Activated B cell treated with CpG ODN at 0.5 μM for 24 hours (primary cell): ENCODE results near the gene SELENOH. TPM values are rescaled to one million over a fixed set of nuclear protein-coding genes. Genes with fewer than 3 reads are reported as not detected.

Experiments used
- ATAC-seq: fragments of 200-7000 bp; cut with Tn5 transposase; one replicate; pipeline ENCODE4 v1.10.0; 2021; ENCODE audit warnings: low read depth, mild to moderate bottlenecking, moderate library complexity
- CTCF ChIA-PET: fragments of 350-600 bp; sonication (Branson Sonifier 250); formaldehyde crosslinking; loops from one replicate; lab custom pipeline; 2021; ENCODE audit warnings: antibody characterized with exemption; lab: Charles Lee
- POLR2A ChIA-PET: fragments of 350-600 bp; sonication (Branson Sonifier 250); formaldehyde crosslinking; loops from one replicate; lab custom pipeline; 2021; ENCODE audit warnings: antibody characterized with exemption; lab: Charles Lee
- DNase-seq: peaks from one replicate; pipeline ENCODE4 v3.0.0; 2022
- H3K27ac Mint-ChIP-seq: one replicate; pipeline ENCODE4 v1.8.0; 2020; ENCODE audit warnings: mixed read lengths
- H3K27me3 Mint-ChIP-seq: one replicate; pipeline ENCODE4 v1.8.0; 2021; ENCODE audit warnings: mixed read lengths
- H3K36me3 Mint-ChIP-seq: one replicate; pipeline ENCODE4 v1.8.0; 2021; ENCODE audit warnings: low read depth, mixed read lengths
- H3K4me1 Mint-ChIP-seq: one replicate; pipeline ENCODE4 v1.8.0; 2021; ENCODE audit warnings: mixed read lengths
- H3K4me3 Mint-ChIP-seq: one replicate; pipeline ENCODE4 v1.8.0; 2020; ENCODE audit warnings: mild to moderate bottlenecking, mixed read lengths
- H3K9me3 Mint-ChIP-seq: one replicate; pipeline ENCODE4 v1.8.0; 2020; ENCODE audit warnings: mixed read lengths
- intact Hi-C: fragments of 100-400 bp; cut with micrococcal nuclease; formaldehyde crosslinking; loops from one replicate; pipeline ENCODE4 v1.15.1; 2024
- total RNA-seq: library from RNA; stranded (reverse); gene quantifications from 2 replicates; pipeline ENCODE4 v1.2.3, GENCODE V29; 2022
- TF ChIP-seq, protein P1 (sequence below): fragments of 200-600 bp; IDR thresholded peaks from one replicate; pipeline ENCODE4 v1.8.0; 2022; ENCODE audit warnings: antibody characterized with exemption, mild to moderate bottlenecking

SELENOH gene
- total RNA-seq = 210 and 224 TPM in 2 replicates

GRCh38 chr11:57741132-57742086 lies at the start of gene SELENOH:
SELENOH (plus strand) TSS chr11:57741491; CDS start chr11:57741596, 105 bp downstream.
- Mint-ChIP-seq H3K4me3 (peak within 1 kb of the TSS; percentile 96), H3K27ac (peak within 1 kb of the TSS; percentile 98), H3K27me3 (no peaks in the 10 kb centered on the region), H3K4me1 (peaks cover 30% of the 10 kb centered on the region), H3K36me3 (peaks cover 78% of the 10 kb centered on the region), H3K9me3 (no peaks in the 10 kb centered on the region)
- TF ChIP-seq, protein P1, sequence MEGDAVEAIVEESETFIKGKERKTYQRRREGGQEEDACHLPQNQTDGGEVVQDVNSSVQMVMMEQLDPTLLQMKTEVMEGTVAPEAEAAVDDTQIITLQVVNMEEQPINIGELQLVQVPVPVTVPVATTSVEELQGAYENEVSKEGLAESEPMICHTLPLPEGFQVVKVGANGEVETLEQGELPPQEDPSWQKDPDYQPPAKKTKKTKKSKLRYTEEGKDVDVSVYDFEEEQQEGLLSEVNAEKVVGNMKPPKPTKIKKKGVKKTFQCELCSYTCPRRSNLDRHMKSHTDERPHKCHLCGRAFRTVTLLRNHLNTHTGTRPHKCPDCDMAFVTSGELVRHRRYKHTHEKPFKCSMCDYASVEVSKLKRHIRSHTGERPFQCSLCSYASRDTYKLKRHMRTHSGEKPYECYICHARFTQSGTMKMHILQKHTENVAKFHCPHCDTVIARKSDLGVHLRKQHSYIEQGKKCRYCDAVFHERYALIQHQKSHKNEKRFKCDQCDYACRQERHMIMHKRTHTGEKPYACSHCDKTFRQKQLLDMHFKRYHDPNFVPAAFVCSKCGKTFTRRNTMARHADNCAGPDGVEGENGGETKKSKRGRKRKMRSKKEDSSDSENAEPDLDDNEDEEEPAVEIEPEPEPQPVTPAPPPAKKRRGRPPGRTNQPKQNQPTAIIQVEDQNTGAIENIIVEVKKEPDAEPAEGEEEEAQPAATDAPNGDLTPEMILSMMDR = no peak
- DNase-seq (peak; percentile 84), ATAC-seq (peak; percentile 90)
- ChIA-PET CTCF (interaction anchor here (1.4 to 3.8 kb wide), 3 partner anchors 10 to 59 kb away, joined by 5 to 21 read pairs (median 10); partner anchors contain the start of genes BTBD18, MED19 and TMX2), POLR2A (interaction anchor here (0.7 to 2.9 kb wide), 26 partner anchors 9 to 836 kb away, joined by 3 to 62 read pairs (median 6); partner anchors contain the start of genes BTBD18, CTNND1, MED19 and SSRP1)
- intact Hi-C loops = loop anchor here (1.0 to 5.0 kb wide), 10 partner anchors 10 to 404 kb away; partner anchors contain the start of genes BTBD18, CTNND1, MED19 and P2RX3

- ChIA-PET POLR2A (no interaction called here), CTCF (no interaction called here)
- TF ChIP-seq, protein P1 = no peak
- H3K36me3 Mint-ChIP-seq = peaks cover 84% of the 10 kb centered on the region
- intact Hi-C loops = no loop called here
- DNase-seq = no peak
- H3K4me3 Mint-ChIP-seq = no peak overlapping the region
- no peak overlapping the region for H3K27ac Mint-ChIP-seq
- no peak for ATAC-seq
- no peaks in the 10 kb centered on the region for H3K9me3 Mint-ChIP-seq
- H3K4me1 Mint-ChIP-seq = no peaks in the 10 kb centered on the region
- H3K27me3 Mint-ChIP-seq = no peaks in the 10 kb centered on the region
Observed at GRCh38 chr11:57698843-57699365, 42.4 kb upstream of the SELENOH start.

DNA sequence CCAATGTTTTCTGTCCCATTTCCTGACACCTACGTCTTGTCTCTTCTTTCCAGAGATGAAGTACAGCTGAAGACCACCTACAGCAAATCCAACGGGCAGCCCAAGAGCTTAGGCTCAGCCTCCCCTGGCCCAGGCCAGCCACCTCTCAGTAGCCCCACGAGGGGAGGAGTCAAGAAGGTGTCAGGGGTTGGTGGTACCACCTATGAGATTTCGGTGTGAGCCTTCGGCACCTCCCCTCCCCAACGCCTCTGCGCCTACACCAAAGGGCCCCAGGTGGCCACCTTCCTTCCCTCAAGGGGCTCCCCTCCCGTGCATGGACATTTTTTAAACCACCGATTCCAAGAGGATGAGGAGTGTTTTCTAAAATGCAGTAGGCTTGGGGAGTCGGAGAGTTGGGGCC lies 41.5 kb upstream of the SELENOH start:
- Mint-ChIP-seq H3K4me1 (no peaks in the 10 kb centered on the region), H3K9me3 (no peaks in the 10 kb centered on the region), H3K27ac (no peak overlapping the region), H3K4me3 (no peak overlapping the region), H3K36me3 (peaks cover 87% of the 10 kb centered on the region), H3K27me3 (no peaks in the 10 kb centered on the region)
- DNase-seq (no peak), ATAC-seq (no peak)
- TF ChIP-seq, protein P1 = no peak
- intact Hi-C loops = no loop called here
- CTCF ChIA-PET = no interaction called here
- POLR2A ChIA-PET = no interaction called here

DNA sequence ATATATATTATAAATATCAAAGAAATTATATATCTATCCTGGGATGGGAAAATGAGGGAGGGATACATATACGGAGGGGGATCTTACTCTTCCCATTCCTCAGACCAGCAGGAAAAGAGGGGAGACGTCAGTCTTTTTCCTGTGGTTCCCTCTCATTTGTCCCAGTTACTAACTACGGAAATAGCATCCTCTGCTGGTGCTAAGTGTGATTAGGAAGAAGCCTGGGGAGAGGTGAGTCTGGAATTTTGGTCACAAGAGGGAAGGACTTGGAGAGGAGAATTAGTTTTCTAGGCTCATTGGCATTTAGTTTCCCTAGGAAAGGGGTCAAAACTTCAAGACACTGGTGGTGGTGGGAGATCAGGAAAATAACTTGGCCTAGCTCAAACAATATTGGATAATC lies 40.9 kb upstream of the SELENOH start:
- no peak overlapping the region for H3K27ac Mint-ChIP-seq
- ATAC-seq (no peak), DNase-seq (no peak)
- H3K4me3 Mint-ChIP-seq = no peak overlapping the region
- no peaks in the 10 kb centered on the region for H3K9me3 Mint-ChIP-seq
- peaks cover 84% of the 10 kb centered on the region for H3K36me3 Mint-ChIP-seq
- ChIA-PET CTCF (no interaction called here), POLR2A (no interaction called here)
- no peaks in the 10 kb centered on the region for H3K4me1 Mint-ChIP-seq
- intact Hi-C loops = no loop called here
- TF ChIP-seq, protein P1 = no peak
- H3K27me3 Mint-ChIP-seq = no peaks in the 10 kb centered on the region

DNA sequence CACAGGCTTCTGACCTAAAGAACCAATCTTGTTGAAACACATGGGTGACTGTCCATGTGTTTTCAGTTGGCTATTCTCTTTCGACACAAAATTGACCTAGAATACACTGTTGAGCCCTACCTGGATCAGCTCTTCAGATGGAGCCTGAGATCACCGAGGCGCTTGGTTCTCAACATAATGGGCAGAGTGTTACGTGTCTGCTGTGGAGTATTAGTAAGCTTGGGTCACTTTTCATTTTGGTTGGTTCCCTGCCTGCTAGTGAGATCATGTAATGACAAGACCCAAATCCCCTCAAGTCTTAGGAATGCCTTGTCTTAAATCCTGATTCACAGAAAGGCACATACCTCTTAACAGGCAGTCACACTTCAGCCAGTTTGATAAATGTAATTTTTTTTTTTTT lies 38.0 kb upstream of the SELENOH start:
- Mint-ChIP-seq H3K4me3 (no peak overlapping the region), H3K9me3 (no peaks in the 10 kb centered on the region), H3K27ac (no peak overlapping the region), H3K36me3 (peaks cover 71% of the 10 kb centered on the region), H3K27me3 (no peaks in the 10 kb centered on the region), H3K4me1 (peaks cover 3% of the 10 kb centered on the region)
- ChIA-PET POLR2A (interaction anchor here (0.6 to 2.3 kb wide), 3 partner anchors 9 to 830 kb away, joined by 3 to 9 read pairs (median 7); partner anchors contain the start of genes MED19 and TMX2), CTCF (interaction anchor here (0.7 to 1.6 kb wide), 2 partner anchors 31 to 97 kb away, joined by 3 to 5 read pairs; no protein-coding TSS in a partner anchor)
- no peak for ATAC-seq
- intact Hi-C loops = no loop called here
- TF ChIP-seq, protein P1 = no peak
- no peak for DNase-seq
